GM12878 (cell line): ENCODE measurements around the gene NUDT1. TPM values are rescaled to one million over a fixed set of nuclear protein-coding genes. Genes with fewer than 3 reads are reported as not detected.
A peak's percentile ranks its signal among the peaks of the same experiment; 100 is the strongest.

Experiments
- ASH2L ChIP-seq: fragments of 300-600, 200-600 bp; sonication (generic); IDR thresholded peaks from 2 replicates; pipeline ENCODE4 v1.6.1; 2017; ENCODE audit warnings: low read depth, mild to moderate bottlenecking, borderline replicate concordance
- CBFB ChIP-seq: IDR thresholded peaks from 2 replicates; pipeline ENCODE4 v1.6.1; 2016; ENCODE audit warnings: antibody characterized with exemption, low read depth
- CEBPB ChIP-seq, 2 experiments: fragments of 150-350 bp in 1 of 2; IDR thresholded peaks; 2 replicates each; pipeline ENCODE4 v1.6.1; 2012 to 2014; ENCODE audit warnings: low read depth in 2 of 2, low read length in 2 of 2, borderline replicate concordance in 1 of 2, inconsistent platforms in 1 of 2
- FOS ChIP-seq: IDR thresholded peaks from 3 replicates; pipeline ENCODE4 v1.6.1; 2011; ENCODE audit warnings: borderline replicate concordance; ENCODE audit not compliant: insufficient read length; ENCODE audit errors: extremely low read depth
- GATAD2B ChIP-seq: fragments of 450-650 bp; conservative IDR thresholded peaks from 2 replicates; pipeline ENCODE4 v1.6.1; 2017; ENCODE audit warnings: low read depth, mild to moderate bottlenecking, moderate library complexity
- HCFC1 ChIP-seq: fragments of 150-350 bp; IDR thresholded peaks from 2 replicates; pipeline ENCODE4 v1.6.1; 2014; ENCODE audit warnings: low read length
- HDAC6 ChIP-seq: fragments of 200-600 bp; sonication (generic); IDR thresholded peaks from one replicate; pipeline ENCODE4 v1.8.0; 2017; ENCODE audit warnings: antibody characterized with exemption; ENCODE audit not compliant: unreplicated experiment
- IKZF2 ChIP-seq, 2 experiments: fragments of 450-650 bp; IDR thresholded peaks; 2 replicates each; pipeline ENCODE4 v1.6.1; 2017; ENCODE audit warnings: mild to moderate bottlenecking in 2 of 2, moderate library complexity in 2 of 2
- IRF5 ChIP-seq: fragments of 450-650 bp; IDR thresholded peaks from 2 replicates; pipeline ENCODE4 v1.6.1; 2017; ENCODE audit warnings: borderline replicate concordance
- JUND ChIP-seq: IDR thresholded peaks from 2 replicates; pipeline ENCODE4 v1.6.1; 2012; ENCODE audit warnings: low read depth, mild to moderate bottlenecking, low read length, improper control_type of control experiment, moderate library complexity
- LARP7 ChIP-seq: fragments of 450-650 bp; IDR thresholded peaks from 2 replicates; pipeline ENCODE4 v1.6.1; 2017; ENCODE audit warnings: mild to moderate bottlenecking
- MYC ChIP-seq: IDR thresholded peaks from 2 replicates; pipeline ENCODE4 v1.6.1; 2011; ENCODE audit warnings: mild to moderate bottlenecking, low read length, moderate library complexity, inconsistent platforms; ENCODE audit not compliant: insufficient read depth, insufficient replicate concordance, insufficient read length, severe bottlenecking
- NFIC ChIP-seq: IDR thresholded peaks from 2 replicates; pipeline ENCODE4 v1.6.1; 2012; ENCODE audit warnings: low read depth, mild to moderate bottlenecking, inconsistent platforms, low read length, moderate library complexity
- NFYB ChIP-seq: IDR thresholded peaks from 2 replicates; pipeline ENCODE4 v1.6.1; 2011; ENCODE audit warnings: low read depth, mild to moderate bottlenecking, low read length, improper control_type of control experiment, moderate library complexity; ENCODE audit not compliant: insufficient read depth
- NR2C2 ChIP-seq: IDR thresholded peaks from 2 replicates; pipeline ENCODE4 v1.6.1; 2011; ENCODE audit warnings: borderline replicate concordance, low read depth; ENCODE audit not compliant: control insufficient read depth, insufficient read length
- POLR2AphosphoS5 ChIP-seq: IDR thresholded peaks from 2 replicates; pipeline ENCODE4 v1.6.1; 2011; ENCODE audit warnings: mild to moderate bottlenecking, low read length, inconsistent platforms
- SIX5 ChIP-seq: IDR thresholded peaks from 2 replicates; pipeline ENCODE4 v1.6.1; 2011; ENCODE audit warnings: mild to moderate bottlenecking, low read depth, low read length, moderate library complexity; ENCODE audit not compliant: severe bottlenecking
- ZBED1 ChIP-seq: IDR thresholded peaks from 2 replicates; pipeline ENCODE4 v1.6.1; 2016; ENCODE audit warnings: borderline replicate concordance
- ZBTB33 ChIP-seq: fragments of 450-650 bp; IDR thresholded peaks from 2 replicates; pipeline ENCODE4 v1.6.1; 2017; ENCODE audit warnings: mild to moderate bottlenecking
- ZNF24 ChIP-seq: fragments of 450-650 bp; IDR thresholded peaks from 2 replicates; pipeline ENCODE4 v1.6.1; 2017; ENCODE audit warnings: antibody characterized with exemption, mild to moderate bottlenecking
- ZNF384 ChIP-seq: IDR thresholded peaks from 2 replicates; pipeline ENCODE4 v1.6.1; 2012; ENCODE audit warnings: low read depth, mild to moderate bottlenecking, low read length, improper control_type of control experiment, borderline replicate concordance
- ZZZ3 ChIP-seq: IDR thresholded peaks from 2 replicates; pipeline ENCODE4 v1.6.1; 2011; ENCODE audit warnings: low read depth; ENCODE audit not compliant: control insufficient read depth, insufficient read length
- polyA plus RNA-seq, 11 experiments: library from polyadenylated mRNA; depleted of rRNA in 4 of 11; unstranded in 6 of 11; stranded (reverse) in 5 of 11; fragments of >200 nt; fragmentation: Nextera tagmentation in 4 of 11; fragmentation: Illumina TruSeq in 1 of 11; extraction: Ambion mirVana in 4 of 11; extraction: Trizol in 1 of 11; gene quantifications; 1 replicate in 1 of 11; 2 replicates in 10 of 11; pipeline versions ENCODE4 v1.2.1 to v1.2.3, GENCODE V29; 2011 to 2016; ENCODE audit warnings: inconsistent platforms in 2 of 11, missing spikeins in 2 of 11, low read depth in 1 of 11
- total RNA-seq, 4 experiments: library from RNA; depleted of rRNA in 3 of 4; stranded (reverse); fragments of >200 nt in 3 of 4; fragmentation: Illumina TruSeq in 1 of 4; extraction: Trizol in 1 of 4; gene quantifications; 2 replicates each; pipeline versions ENCODE4 v1.2.1 to v1.2.3, GENCODE V29; 2013 to 2021
- TF ChIP-seq, protein P1 (sequence below): fragments of 450-650 bp; IDR thresholded peaks from 2 replicates; pipeline ENCODE4 v1.6.1; 2016; ENCODE audit warnings: mild to moderate bottlenecking
- TF ChIP-seq, protein P2 (sequence below): fragments of 450-650 bp; IDR thresholded peaks from 2 replicates; pipeline ENCODE4 v1.6.1; 2014; ENCODE audit warnings: mild to moderate bottlenecking

Gene NUDT1
- total and polyA plus RNA-seq, 10 of the 15 experiments (the other 5 are each of a cell fraction or from before 2014, with no cell fraction given), result 7.7 to 122 (median 59.2) TPM

GRCh38 chr7:2232766-2233520 lies 9.1 kb upstream of the NUDT1 start, which contains the start of gene MAD1L1 (continued):
- TF ChIP-seq IKZF2 (IDR thresholded peaks at IDR 0.05) (peak in 1 of 2 experiments; percentile 10; a peak in 1 of 4 replicates), CEBPB (IDR thresholded peaks at IDR 0.05; ENCODE audit: borderline replicate concordance in 1 of 2, low read depth in 2 of 2, low read length in 2 of 2) (no peak), ZBTB33 (0 out of 2 replicates have a peak, but pooled peaks have one; percentile 50), FOS (no peak), POLR2AphosphoS5 (peak; percentile 37; the same call in 1 of the 2 replicates), HDAC6 (peak; percentile 53), CBFB (peak; percentile 97), SIX5 (peak; percentile 21), ZNF384 (no peak), NFIC (no peak; the same call in 1 of the 2 replicates), NFYB (no peak), ZZZ3 (no peak), ASH2L (peak; percentile 59; the same call in 1 of the 2 replicates), MYC (no peak), HCFC1 (peak; percentile 43; the same call in 1 of the 2 replicates), ZBED1 (peak; percentile 90; the same call in 1 of the 2 replicates), JUND (no peak), LARP7 (peak; percentile 90), ZNF24 (no peak), NR2C2 (no peak), GATAD2B (peak; percentile 76; the same call in 1 of the 2 replicates), IRF5 (peak; percentile 87)
- TF ChIP-seq, protein P1, sequence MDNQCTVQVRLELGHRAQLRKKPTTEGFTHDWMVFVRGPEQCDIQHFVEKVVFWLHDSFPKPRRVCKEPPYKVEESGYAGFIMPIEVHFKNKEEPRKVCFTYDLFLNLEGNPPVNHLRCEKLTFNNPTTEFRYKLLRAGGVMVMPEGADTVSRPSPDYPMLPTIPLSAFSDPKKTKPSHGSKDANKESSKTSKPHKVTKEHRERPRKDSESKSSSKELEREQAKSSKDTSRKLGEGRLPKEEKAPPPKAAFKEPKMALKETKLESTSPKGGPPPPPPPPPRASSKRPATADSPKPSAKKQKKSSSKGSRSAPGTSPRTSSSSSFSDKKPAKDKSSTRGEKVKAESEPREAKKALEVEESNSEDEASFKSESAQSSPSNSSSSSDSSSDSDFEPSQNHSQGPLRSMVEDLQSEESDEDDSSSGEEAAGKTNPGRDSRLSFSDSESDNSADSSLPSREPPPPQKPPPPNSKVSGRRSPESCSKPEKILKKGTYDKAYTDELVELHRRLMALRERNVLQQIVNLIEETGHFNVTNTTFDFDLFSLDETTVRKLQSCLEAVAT, result peak; percentile 51
- TF ChIP-seq, protein P2, sequence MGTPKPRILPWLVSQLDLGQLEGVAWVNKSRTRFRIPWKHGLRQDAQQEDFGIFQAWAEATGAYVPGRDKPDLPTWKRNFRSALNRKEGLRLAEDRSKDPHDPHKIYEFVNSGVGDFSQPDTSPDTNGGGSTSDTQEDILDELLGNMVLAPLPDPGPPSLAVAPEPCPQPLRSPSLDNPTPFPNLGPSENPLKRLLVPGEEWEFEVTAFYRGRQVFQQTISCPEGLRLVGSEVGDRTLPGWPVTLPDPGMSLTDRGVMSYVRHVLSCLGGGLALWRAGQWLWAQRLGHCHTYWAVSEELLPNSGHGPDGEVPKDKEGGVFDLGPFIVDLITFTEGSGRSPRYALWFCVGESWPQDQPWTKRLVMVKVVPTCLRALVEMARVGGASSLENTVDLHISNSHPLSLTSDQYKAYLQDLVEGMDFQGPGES, result peak; percentile 48; the same call in 1 of the 2 replicates
